IgD-negative memory B cell (primary cell): ENCODE data around the gene C11orf65. TPM values are rescaled to one million over a fixed set of nuclear protein-coding genes. Genes with fewer than 3 reads are reported as not detected.

Source experiments
- H3K27ac Mint-ChIP-seq, 3 donors: one replicate each; pipeline ENCODE4 v1.8.0; 2020 to 2022; ENCODE audit warnings: mild to moderate bottlenecking in 3 of 3, mixed read lengths in 3 of 3, moderate library complexity in 1 of 3
- H3K27me3 Mint-ChIP-seq: one replicate; pipeline ENCODE4 v1.8.0; 2021; ENCODE audit warnings: mixed read lengths
- H3K36me3 Mint-ChIP-seq: one replicate; pipeline ENCODE4 v1.8.0; 2020; ENCODE audit warnings: mild to moderate bottlenecking, mixed read lengths
- H3K4me1 Mint-ChIP-seq, 3 donors: one replicate each; pipeline ENCODE4 v1.8.0; 2020 to 2022; ENCODE audit warnings: mixed read lengths in 3 of 3, mild to moderate bottlenecking in 1 of 3
- H3K4me3 Mint-ChIP-seq, 4 donors: one replicate each; pipeline ENCODE4 v1.8.0; 2020 to 2022; ENCODE audit warnings: mild to moderate bottlenecking in 4 of 4, mixed read lengths in 4 of 4, moderate library complexity in 3 of 4
- H3K9me3 Mint-ChIP-seq, 3 donors: one replicate each; pipeline ENCODE4 v1.8.0; 2020 to 2021; ENCODE audit warnings: mixed read lengths in 3 of 3, mild to moderate bottlenecking in 1 of 3
- polyA plus RNA-seq: library from polyadenylated mRNA; unstranded; fragments of 300-500 nt; fragmentation: Illumina TruSeq; gene quantifications from one replicate; pipeline ENCODE4 v1.2.3, GENCODE V29; 2021

The C11orf65 gene
- polyA plus RNA-seq, 1 donor from 2014 or later, result 0.86 TPM

GRCh38 chr11:108351468-108351867 lies 115.9 kb downstream of the C11orf65 start:
- H3K27ac Mint-ChIP-seq, result no peak overlapping the region
- peaks cover 0 to 2% (median 0%) of the 10 kb centered on the region in 3 donors for H3K4me1 Mint-ChIP-seq
- H3K36me3 Mint-ChIP-seq, result peaks cover 11% of the 10 kb centered on the region
- H3K4me3 Mint-ChIP-seq, result no peak overlapping the region
- no peaks in the 10 kb centered on the region for H3K9me3 Mint-ChIP-seq
- H3K27me3 Mint-ChIP-seq, result no peaks in the 10 kb centered on the region

DNA sequence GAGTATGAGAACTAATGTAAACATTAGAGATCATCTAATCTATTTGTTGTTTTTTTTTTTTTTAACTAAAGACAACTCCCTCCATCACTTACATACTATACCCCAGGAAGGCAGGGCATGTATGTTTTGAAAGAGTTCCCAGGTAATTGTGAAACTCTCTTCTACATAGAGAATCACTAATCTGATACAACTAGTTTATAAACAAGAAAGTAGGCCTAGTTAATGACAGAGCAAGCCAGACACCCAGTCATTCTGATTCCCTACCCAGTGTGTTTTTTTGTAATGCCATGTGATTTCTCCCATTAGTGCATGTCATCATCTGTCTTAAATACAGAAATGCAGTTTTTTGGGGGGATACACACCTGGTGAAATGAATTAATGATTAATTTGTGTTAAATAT lies 120.9 kb downstream of the C11orf65 start:
- H3K4me1 Mint-ChIP-seq, result peaks cover 0 to 4% (median 0%) of the 10 kb centered on the region in 3 donors
- no peak overlapping the region for H3K27ac Mint-ChIP-seq
- no peaks in the 10 kb centered on the region for H3K27me3 Mint-ChIP-seq
- no peak overlapping the region for H3K4me3 Mint-ChIP-seq
- H3K36me3 Mint-ChIP-seq, result peaks cover 12% of the 10 kb centered on the region
- H3K9me3 Mint-ChIP-seq, result no peaks in the 10 kb centered on the region

- Mint-ChIP-seq H3K27ac (no peak overlapping the region), H3K36me3 (peaks cover 12% of the 10 kb centered on the region)
These were observed 121.6 kb downstream of the C11orf65 start for GRCh38 chr11:108345767-108346166.

DNA sequence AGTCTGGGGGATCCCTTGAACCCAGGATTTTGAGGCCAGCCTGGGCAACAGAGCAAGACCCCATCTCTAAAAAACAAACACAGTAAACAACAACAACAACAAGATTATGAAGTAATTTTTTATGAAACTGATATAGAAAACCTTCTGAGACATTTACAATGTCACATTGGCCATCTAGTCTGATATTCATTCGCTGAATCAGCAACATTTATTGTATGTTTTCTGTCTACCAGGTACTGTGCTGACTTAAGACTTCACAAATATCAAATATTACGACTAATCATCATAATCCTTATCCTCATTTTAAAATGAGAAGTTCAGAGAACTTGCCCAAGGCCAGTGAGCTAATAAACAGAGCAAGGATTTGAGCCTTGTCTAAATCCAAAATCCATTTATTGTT lies 123.6 kb downstream of the C11orf65 start:
- H3K9me3 Mint-ChIP-seq, result no peaks in the 10 kb centered on the region
- peaks cover 0 to 6% (median 0%) of the 10 kb centered on the region in 3 donors for H3K4me1 Mint-ChIP-seq
- peaks cover 9% of the 10 kb centered on the region for H3K36me3 Mint-ChIP-seq
- no peak overlapping the region for H3K27ac Mint-ChIP-seq
- H3K27me3 Mint-ChIP-seq, result no peaks in the 10 kb centered on the region
- no peak overlapping the region for H3K4me3 Mint-ChIP-seq

More at GRCh38 chr11:108345767-108346166, 121.6 kb downstream of the C11orf65 start:
- no peaks in the 10 kb centered on the region for H3K27me3 Mint-ChIP-seq
- no peaks in the 10 kb centered on the region for H3K9me3 Mint-ChIP-seq
- H3K4me1 Mint-ChIP-seq, result peaks cover 0 to 6% (median 0%) of the 10 kb centered on the region in 3 donors
- no peak overlapping the region for H3K4me3 Mint-ChIP-seq

DNA sequence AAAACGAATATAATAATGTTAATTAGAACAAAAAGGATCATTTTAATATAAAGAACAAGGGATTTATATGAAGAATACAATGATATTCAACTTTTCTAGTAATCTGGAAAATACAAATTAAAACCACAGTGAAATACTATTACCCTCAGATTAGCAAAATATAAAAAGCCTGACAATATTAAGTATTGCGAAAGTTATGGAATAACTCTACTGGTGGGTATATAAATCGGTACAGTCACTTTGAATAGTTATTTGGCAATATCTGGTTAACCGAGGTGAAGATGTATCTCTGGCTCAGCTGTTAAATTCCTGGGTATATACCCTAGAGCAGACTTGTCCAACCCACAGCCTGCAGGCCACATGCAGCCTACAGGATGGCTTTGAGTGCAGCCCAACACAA lies 125.7 kb downstream of the C11orf65 start:
- Mint-ChIP-seq H3K27me3 (no peaks in the 10 kb centered on the region), H3K27ac (no peak overlapping the region), H3K4me1 (peaks cover 0 to 4% (median 0%) of the 10 kb centered on the region in 3 donors), H3K36me3 (peaks cover 5% of the 10 kb centered on the region), H3K9me3 (no peaks in the 10 kb centered on the region), H3K4me3 (no peak overlapping the region)

DNA sequence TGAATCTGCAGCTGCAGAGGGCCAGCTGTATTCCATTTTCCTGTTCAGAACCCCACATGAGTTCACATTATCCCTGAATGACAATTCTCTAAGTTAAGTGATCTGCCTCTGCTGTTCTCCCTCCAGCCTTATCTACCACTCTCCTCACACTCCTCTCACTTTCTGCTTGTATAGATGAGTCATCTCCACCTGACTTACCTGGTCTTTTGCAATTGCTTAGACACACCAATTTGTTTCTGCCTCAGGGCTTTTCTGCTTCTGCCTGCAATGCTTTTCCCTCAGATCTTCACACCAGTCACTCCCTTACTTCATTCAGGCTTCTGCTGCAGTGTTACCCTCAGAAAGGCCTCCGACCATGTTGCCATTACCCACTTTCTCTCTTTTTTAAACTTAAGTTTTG lies 126.4 kb downstream of the C11orf65 start:
- Mint-ChIP-seq H3K27me3 (no peaks in the 10 kb centered on the region), H3K27ac (peak overlapping the region in 1 of 3 donors; percentile 7), H3K9me3 (no peaks in the 10 kb centered on the region), H3K36me3 (peaks cover 5% of the 10 kb centered on the region), H3K4me3 (no peak overlapping the region), H3K4me1 (peaks cover 0 to 4% (median 0%) of the 10 kb centered on the region in 3 donors)

DNA sequence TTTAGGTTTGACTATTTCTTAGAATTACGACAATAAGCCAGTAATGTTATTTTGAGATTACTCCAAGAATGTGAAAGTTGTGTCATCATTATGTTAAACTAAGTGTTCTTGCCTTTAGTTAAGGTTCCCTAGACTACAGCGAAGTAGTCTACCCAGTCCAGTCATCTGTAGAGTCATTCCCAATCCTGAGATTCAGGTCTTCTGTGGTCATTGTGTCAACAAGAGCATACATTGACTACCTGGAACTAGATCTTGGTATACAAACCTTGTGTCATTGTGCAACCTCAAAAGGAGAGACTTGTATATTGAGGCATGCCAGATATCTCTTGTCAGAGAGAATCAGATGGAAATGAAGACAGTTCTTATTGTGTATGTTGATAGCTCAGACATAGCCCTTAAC lies 128.6 kb downstream of the C11orf65 start:
- Mint-ChIP-seq H3K36me3 (peaks cover 2% of the 10 kb centered on the region), H3K27me3 (no peaks in the 10 kb centered on the region), H3K27ac (no peak overlapping the region), H3K9me3 (no peaks in the 10 kb centered on the region), H3K4me1 (peaks cover 0 to 2% (median 0%) of the 10 kb centered on the region in 3 donors), H3K4me3 (no peak overlapping the region)

DNA sequence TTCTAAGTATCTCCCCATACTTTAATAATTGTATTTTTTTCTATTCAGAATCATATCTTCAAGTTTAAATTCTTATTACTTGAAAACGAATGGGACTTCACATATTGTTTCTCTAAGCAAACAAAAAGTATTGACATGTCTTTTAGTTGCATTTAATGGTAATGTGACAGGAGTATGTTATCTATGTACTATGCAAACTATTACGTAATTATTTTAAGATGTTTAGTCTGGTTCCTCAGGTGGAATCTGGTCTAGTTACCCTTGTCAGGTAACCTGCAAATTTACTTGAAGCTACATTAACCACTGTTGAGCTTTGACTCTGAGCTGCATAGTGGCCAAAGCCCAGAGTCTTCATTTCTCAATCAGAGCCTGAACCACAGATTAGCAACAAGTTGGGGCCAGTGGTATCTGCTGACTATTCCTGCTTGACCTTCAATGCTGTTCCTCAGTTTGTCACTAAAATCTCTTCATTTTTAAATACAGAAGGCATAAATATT lies 133.9 kb downstream of the C11orf65 start:
- Mint-ChIP-seq H3K4me1 (no peaks in the 10 kb centered on the region), H3K27ac (no peak overlapping the region), H3K9me3 (no peaks in the 10 kb centered on the region), H3K4me3 (no peak overlapping the region), H3K27me3 (no peaks in the 10 kb centered on the region), H3K36me3 (peaks cover 6% of the 10 kb centered on the region)

Other genes starting within 250 kb of the C11orf65 start
- 23.9 TPM for gene NPAT, start 244.9 kb downstream of the C11orf65 start, polyA plus RNA-seq
- 48.7 TPM for gene ATM, start 244.5 kb downstream of the C11orf65 start, polyA plus RNA-seq
- gene POGLUT3, start 30.9 kb upstream of the C11orf65 start, polyA plus RNA-seq, result 4.6 TPM
- gene EXPH5, start 126.2 kb upstream of the C11orf65 start, polyA plus RNA-seq, result 0.05 TPM
- gene DDX10, start 197.5 kb upstream of the C11orf65 start, polyA plus RNA-seq, result 19.5 TPM